ENCODE results near the gene B3GLCT.
"Not testable (repeated sequence)": the region's sequence is repeated elsewhere in the genome, so short reads cannot be mapped to it uniquely, and the experiment has no call there.

Gene B3GLCT

DNA sequence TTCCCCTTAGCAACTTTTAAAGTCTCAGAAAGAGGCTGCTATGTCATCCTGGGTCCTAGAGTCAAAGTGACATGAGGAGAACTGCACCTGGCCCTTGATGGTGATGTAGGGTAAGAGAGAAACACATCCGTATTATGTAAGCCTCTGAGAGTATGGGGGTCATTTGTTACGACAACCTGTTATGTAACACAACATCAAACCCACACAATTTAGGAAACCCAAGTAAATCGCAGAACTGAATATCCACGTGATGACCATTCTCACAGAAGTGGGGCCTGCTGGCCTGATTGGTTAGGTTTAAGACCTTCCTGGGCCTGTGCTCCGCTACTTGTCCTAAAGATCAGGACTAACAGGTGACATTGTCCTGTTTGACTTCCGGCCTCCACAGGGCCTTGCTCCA lies 15.3 kb upstream of the B3GLCT start:
- no peak for DNase-seq (ENCODE audit: low read depth in 2 of 2)

DNA sequence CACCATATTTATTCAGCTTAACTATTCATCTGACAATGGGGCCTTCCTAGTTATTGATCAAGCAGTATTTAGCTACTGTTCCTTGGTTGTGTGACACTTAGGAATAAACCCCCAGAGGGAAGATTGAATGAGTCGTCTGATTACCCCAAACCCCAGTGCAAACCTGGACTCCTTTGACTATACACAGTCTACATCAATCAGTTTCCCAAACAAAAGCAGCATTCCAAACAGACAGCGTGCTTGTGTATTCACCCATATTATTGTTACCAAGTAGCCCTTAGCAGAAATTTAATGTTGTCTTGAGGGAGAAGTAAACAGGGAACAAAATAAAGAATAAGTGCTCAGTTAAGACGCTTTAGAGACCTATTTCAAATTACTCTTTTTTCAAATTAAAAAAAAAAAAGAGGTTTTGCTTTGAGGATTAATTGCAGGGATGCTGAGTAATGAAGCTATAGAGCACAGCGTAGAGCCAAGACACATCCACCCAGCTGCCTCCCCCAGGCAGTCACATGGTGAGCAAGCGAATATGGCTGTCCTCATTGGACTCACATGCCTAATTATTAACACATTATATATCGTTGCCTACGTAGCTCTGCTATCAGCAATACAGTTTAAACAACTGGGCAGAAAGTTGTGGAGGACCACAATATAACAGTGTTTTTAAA lies 14.7 kb upstream of the B3GLCT start:
- DNase-seq (ENCODE audit: low read depth in 2 of 2), result no peak

DNA sequence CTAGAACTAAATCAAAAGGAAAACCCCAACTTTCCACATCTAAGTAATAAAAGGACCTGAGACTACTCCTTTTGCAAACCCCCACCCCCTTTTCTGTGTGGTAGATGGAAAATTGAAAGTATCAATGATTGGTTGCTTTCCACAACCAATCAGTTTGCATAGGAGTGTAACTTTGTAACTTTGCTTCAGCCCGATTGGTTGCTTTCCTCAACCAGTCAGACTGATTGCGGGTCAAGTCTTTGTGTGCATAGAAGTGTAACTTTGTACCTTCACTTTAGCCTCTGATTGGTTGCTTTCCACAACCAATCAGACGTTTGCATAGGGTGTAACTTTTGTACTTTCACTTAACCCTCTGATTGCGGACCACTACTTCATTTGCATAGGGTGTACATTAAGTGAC lies 8.0 kb upstream of the B3GLCT start:
- no peak for DNase-seq (ENCODE audit: low read depth in 2 of 2)

DNA sequence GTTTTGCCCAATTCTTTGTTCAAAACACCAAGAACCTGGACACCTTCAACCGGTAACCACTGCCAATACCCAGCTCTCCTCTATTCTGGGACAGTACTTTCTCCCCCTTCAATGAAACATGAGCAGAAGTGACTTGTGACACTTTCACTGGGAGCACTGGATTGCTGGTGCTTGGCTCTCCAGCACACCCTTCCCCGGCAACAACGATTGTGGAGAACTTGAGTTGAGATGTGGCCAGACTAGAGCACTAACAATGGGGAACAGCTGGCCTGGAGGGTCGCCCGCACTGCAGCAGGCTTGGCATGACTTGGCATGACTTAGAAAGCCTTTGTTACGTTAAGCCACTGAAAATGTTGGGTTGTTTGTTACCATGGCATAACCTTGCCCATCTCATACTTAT lies 7.5 kb upstream of the B3GLCT start:
- DNase-seq (ENCODE audit: low read depth in 2 of 2), result no peak

DNA sequence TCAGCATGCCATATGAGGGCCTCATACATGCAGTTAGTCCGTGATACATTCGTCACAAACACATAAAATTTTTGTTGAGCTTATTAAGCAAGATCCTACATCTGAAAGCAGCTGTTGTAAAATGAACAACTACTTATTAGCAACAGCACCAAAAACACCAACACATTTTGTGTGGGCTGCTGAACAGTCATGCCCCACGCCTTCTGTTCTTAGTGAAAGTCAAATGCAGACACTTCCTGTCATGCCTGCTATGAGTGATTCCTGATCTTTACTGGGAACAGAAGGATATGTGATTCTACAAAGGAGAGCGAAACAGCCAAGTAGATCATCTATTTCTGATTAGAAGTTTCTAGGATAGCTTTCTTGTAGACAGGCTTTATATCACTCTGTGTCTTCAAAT lies 4.2 kb upstream of the B3GLCT start:
- DNase-seq (ENCODE audit: low read depth in 2 of 2), result no peak

DNA sequence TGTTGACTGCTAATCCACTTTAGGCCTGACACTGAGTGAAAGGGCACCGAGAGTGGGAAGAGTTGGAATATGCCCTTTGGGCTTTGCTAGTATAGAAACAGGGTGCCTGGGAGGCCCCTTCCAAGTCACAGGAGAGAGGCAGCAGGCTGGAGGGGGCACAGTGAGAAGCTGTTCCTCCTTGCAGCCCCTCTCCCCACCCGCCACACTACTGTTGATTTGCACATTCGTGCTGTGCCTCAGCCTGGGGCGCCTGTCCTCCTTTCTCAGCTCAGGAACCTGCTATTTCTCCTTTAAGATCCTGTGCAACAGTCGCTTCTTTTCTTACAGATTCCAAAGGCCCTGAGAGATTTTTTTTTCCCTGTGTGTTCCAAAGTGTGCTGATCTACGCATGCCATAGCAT lies 2.8 kb upstream of the B3GLCT start:
- DNase-seq (ENCODE audit: low read depth in 2 of 2), result no peak

DNA sequence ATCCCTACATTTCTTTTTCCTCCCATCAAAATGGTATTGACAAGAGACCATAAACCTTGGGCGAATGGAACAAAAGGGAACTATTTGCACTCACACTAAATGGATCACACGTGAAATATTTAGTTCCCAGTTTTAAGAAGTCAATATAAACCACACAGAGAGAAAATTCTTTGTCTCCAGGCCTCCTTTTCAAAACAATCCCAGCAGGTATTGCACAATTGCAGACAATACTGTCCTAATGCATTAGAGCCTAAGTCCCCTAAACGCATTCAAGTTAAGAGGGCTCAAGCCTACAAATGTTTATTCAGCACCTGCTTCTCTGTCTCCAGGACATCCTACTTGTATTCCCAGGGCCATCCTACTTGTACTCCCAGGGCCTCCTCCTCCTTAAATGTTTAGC lies 1.3 kb upstream of the B3GLCT start:
- no peak for DNase-seq (ENCODE audit: low read depth in 2 of 2)

DNA sequence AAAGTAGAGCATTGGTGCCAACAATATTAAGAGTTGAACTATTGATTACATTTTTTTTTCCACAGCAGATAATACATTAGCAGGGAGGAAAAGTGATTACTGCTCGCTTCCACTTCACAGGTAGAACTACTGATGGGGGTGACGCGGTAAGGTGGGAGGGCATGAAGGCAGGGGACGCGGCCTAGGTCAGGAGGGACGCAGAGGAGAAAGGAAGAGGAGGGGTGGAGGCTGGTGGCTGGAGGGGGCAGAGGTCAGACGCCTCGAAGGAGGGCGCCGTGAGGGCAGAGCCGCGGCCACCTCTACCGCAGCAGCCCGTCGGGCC lies 287 bp upstream of the B3GLCT start:
- DNase-seq (ENCODE audit: low read depth in 2 of 2), result no peak

DNA sequence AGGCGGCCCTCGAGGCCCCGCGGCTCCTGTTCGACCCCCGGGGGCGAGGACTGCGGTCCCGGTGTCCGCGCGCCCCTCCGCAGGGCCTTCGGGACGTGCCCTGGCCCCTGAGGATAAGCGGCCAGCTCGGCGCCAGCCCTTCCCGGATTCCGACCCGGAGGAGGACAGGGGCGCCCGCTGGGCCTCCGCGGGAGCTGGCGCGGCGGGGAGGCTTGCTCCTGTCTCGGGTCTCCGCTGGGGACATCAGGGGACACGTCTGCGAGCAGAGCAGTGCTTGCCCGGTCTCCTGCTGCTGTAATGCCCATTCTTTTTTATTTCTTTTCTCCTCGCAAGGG lies 829 bp downstream of the B3GLCT start:
- peak; percentile 17 to 23 for DNase-seq (ENCODE audit: low read depth in 2 of 2)

DNA sequence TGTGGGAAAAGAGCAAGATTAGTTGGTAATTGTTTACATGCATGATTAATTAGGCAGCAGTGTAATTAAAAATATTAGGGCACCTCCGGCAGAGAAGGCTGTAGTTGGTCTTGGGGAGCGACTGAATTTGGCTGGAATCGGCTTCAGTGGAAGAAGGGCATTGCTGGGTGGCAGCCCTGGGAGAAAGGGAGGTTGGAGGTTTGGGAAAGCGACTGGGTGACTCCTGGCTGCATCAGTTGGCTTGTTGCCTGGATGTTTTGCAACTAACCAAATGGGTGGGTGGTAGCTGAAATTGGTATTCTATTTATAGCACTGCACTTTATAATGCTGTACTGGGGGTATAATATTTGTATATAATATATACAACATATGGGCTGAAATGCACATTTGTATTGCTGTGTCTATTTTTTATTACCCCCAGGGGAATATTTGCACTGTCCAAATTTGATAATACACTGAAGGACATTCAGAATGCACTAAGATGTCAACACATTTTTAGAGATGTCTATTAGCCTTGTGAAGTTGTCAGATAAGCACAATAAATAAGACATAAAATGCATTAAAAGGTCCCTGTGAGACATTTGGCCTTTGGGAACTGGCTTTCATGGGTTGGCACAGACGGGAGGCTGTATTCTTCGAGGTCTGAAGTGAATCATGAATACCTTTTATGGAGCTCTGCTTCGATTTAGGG lies 1.7 kb downstream of the B3GLCT start:
- no peak for DNase-seq (ENCODE audit: low read depth in 2 of 2)

DNA sequence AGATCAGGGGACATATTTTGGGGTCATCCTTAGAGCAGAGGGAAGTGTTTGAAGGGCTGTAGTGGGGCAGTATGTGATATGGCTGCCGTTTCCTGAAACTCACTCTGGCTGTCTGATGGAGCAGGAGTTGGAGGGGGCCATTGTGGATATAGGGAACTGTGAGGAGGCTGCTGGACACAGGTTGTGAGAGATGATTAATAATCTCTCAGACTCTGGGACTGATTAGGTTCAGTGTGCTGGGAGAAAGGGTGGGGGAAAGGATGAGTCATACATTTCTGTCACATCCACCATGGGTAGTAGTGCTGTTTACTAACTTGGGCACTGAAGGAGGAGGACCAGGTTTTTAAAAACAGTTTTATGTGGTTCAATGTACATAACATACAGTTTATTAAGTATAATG lies 4.8 kb downstream of the B3GLCT start:
- DNase-seq (ENCODE audit: low read depth in 2 of 2), result no peak

DNA sequence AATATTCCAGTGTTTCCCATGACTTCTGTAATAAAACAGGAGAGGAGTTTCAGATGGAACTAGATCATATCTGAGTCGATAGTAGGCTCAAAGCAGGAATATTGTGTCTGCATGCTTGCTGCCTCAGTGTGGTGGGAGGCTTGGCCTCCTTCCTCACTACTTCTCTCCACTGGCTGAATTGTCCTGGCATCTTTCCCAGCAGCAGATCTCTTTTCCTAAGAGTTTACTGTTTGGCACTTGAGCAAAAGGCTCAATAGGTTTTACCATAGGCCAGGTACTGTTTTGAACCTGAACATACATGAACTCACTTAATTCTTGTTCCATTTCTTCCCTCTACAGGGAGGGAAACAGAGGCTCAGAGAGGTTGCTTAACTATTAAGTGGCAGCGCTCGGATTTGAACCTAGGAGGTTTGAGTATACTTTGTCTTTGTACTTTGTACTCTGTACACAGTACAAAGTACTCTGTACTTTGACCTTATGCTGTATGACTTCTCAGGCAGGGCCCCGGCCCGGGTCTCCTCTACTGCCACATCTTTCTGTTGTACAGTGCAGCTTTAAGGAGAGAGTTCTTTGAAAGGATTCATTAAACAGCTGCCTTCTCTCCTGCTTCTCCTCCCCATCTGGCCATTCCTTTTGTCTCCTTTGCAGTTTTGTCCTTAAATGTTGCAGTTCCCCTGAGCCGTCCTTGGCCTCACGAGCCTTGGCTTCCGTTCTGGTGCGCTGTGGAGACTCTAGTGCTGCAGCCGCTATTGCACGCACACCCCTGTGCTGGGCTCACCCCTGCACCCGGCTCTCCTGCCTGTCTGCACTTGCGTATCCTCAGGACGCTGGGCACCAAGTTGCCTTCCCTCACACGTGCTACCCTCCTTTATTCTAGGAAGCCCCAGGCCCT lies 8.1 kb downstream of the B3GLCT start:
- no peak for DNase-seq (ENCODE audit: low read depth in 2 of 2)

DNA sequence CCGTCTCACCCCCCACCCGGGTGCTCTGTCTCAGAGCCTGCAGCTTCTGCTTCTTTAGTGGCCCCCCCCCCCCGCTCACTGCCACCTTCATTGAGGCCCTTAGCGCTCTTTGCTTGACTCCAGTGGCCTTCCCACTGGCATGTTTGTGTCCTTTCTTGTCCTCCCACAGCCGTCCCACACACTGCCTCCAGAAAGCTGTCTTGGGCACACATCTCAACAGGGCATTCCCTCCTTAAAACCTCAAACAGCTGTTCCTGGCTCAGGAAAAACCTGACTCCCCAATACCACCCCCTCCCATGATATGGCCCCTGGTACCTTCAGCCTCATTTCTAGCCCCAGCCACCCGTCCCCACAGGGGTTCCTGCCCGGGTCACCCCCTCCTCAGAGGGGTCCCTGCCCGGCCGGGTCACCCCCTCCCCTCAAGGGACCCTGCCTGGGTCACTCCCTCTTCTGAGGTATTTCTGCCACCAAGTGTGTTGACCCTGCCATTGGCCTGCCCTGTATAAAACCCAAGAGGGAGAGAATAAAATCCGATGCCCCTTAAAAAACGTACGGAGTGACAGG lies 8.9 kb downstream of the B3GLCT start:
- DNase-seq (ENCODE audit: low read depth in 2 of 2), result no peak

DNA sequence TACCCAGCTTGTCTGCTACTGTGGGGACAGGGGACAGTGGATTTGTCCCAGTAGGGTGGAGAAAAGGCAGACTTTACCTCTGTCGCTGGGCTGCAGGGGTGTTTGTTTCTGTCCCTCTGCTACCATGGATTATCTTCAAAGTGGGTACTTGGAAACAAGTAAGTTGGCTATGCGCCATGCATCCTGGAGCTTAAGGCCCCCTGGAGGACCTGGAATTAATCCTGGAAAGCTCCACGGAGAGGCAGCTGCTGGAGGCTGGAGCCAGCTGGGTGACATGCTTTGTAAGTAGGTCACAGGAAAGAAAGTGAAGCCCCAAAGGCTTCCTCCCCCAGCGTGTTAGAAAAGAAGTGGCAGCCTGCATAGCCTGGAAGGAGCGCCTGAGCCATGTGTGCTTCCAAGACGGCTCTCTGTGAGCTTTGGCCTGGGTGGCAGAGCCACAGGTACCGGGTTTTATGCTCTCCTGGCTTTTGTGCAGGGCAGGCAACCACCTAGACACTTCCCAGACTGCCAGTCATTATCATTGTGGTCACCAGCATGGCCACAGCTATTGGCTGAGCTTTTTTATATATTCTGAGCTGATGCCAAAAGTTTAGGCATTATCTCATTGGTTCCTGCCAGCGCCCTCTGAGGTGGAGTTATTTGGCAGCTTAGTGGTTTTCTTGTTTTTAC lies 9.5 kb downstream of the B3GLCT start:
- DNase-seq (ENCODE audit: low read depth in 2 of 2), result no peak

DNA sequence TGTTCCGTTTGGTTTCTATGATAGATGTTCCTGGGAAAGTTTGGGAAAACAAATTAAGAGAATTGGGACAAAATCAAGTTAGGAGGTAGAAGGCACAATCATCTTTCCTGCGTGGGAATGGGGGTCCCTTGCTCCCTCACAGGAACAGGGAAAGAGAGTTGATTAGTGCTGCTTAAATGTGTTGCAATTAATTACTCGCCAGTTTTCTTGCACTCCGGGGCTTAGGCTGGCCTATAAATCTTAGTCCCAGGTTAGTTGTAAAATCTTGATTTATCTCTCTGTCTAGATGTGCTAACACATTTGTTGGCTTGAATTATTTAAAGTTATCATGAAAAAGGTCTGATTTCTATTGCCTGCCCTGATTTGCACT lies 10.1 kb downstream of the B3GLCT start:
- DNase-seq (ENCODE audit: low read depth in 2 of 2), result no peak

DNA sequence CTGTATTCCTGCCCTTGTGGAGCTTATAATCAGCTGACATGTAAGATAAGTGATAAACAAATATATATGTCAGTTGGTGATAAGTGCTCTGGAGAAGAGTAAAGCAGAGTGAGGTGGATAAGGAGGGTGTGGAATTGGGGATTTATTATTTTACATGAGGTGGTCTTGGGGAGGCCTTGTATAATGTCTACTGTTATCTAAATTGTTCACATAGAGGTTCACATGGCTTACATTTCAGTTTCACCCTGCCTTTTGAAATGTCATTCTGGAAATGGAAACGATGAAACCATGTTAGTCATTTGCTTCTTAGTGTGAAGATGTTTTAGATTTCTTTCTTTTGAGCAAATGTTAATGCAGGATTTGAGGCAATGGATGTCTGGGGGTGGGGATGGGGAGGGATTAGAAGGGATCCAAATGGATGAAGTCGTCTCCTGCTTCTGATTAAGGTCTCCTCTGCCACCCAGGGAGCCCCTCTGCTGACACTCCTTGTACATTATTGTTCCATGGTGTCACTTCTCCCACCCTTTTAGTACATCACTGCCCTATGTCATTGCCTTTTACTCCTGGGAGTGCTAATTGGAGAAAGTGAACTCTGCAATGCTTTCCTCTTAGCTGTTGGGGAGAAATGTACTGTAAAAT lies 14.0 kb downstream of the B3GLCT start:
- no peak for DNase-seq (ENCODE audit: low read depth in 2 of 2)

DNA sequence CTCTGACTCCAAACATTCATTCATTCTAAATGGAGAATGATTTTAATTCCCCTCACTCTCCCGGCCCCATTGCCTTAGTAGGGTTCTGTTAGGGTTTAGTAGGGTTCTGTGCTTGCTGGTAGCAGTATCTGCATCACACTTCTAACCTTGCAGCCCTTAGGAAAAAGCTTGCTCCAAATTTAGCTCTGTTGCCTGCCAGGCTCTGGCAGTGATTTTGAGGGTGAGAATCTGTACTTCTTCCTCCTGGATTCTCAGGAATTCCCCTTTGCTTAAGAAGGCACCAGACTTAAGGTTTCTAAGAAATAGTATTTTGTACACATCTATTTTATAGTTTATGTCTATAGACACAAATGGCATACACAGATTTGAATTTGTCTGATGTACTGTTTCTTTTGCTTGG lies 14.7 kb downstream of the B3GLCT start:
- DNase-seq (ENCODE audit: low read depth in 2 of 2), result no peak

DNA sequence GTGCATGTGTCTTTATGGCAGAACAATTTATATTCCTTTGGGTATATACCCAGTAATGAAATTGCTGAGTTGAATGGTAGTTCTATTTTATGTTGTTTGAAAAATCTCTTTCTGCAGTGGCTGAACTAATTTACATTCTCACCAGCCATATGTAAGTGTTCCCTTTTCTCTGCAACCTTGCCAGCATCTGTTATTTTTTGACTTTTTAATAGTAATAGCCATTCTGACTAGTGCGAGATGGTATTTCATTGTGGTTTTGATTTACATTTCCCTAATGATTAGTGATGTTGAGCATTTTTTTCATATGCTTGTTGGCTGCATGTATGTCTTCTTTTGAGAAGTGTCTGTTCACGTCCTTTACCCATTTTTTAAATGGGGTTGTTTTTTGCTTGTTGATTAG lies 17.1 kb downstream of the B3GLCT start:
- not testable (repeated sequence) for DNase-seq (ENCODE audit: low read depth in 2 of 2)

DNA sequence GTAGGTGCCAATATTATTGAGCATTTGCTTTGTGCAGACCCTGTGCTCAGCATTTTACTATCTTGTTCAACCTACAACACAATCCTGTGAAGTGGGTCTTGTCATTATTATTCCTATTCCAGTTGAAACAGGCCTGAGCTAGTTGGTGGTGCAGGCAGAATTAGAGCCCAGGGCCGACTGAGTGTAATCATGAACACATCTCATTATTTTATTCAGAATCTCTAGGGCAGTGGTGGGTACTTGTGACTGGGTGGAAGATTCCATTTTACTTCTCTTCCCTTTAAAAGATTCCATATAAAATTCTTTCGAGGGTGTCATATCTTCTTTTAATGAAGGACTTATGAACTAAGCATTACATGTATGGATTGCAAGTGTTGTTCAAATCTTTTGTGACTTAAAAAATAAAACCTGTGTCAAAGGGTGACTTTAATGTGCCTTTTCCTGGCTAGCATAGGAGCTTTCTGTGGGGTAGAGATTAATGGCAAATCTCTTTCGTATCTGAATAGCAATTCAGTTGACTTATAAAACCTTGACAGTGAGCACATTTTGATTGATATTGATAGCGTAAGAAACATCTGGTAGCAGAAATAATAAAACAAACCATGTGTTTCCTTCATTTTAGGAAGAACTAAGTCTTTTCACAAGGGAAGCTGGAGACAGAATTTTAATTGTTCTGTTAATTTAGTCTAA lies 20.3 kb downstream of the B3GLCT start:
- DNase-seq (ENCODE audit: low read depth in 2 of 2), result no peak

DNA sequence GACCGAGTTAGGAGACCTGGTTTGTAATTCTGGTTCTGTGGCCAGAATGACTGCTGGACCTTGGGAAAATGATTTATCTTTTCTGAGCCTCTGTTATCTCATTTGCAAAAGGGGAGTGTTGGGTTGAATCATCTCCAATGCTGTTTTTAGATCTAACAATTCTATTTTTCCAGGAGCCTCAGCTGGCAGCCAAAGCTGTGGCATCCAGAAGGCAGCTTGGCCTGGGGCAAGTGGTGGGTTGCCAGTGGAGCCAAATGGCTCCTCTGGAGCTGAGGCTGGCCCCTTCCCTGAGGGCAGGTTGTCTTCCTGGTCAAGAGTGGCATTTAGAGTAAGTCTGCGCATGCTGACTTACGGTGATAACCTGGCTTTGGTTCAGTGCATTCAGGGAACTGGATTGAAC lies 21.3 kb downstream of the B3GLCT start:
- DNase-seq (ENCODE audit: low read depth in 2 of 2), result no peak

DNA sequence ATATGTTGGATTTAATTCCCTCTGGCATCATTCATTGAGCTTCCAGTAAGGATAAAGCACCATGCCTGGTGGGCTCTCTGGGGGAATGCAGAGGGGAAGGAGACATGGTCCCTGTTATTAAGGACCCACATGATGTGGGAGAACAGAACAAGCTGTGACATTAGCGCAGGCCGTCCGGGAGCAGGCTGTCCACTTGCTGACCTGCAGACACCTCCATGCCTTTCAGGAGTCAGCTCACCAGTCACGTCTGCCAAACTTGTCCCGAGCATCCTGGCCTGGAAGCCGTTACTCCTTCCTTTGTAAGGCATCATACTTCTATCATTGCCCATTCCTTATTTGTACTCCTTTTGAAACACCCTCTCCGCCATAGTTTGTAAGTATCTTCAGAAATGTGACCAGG lies 23.4 kb downstream of the B3GLCT start:
- no peak for DNase-seq (ENCODE audit: low read depth in 2 of 2)
